GM21717 (cell line): Measurements from ENCODE around the gene SUCO.
"Not testable (repeated sequence)": the region's sequence is repeated elsewhere in the genome, so short reads cannot be mapped to it uniquely, and the experiment has no call there.

ENCODE experiments used
- ATAC-seq: cut with Tn5 transposase; IDR thresholded peaks from one replicate; pipeline ENCODE4 v1.9.1; 2021; ENCODE audit warnings: mild to moderate bottlenecking, moderate library complexity; ENCODE audit not compliant: unreplicated experiment

Gene SUCO, protein sequence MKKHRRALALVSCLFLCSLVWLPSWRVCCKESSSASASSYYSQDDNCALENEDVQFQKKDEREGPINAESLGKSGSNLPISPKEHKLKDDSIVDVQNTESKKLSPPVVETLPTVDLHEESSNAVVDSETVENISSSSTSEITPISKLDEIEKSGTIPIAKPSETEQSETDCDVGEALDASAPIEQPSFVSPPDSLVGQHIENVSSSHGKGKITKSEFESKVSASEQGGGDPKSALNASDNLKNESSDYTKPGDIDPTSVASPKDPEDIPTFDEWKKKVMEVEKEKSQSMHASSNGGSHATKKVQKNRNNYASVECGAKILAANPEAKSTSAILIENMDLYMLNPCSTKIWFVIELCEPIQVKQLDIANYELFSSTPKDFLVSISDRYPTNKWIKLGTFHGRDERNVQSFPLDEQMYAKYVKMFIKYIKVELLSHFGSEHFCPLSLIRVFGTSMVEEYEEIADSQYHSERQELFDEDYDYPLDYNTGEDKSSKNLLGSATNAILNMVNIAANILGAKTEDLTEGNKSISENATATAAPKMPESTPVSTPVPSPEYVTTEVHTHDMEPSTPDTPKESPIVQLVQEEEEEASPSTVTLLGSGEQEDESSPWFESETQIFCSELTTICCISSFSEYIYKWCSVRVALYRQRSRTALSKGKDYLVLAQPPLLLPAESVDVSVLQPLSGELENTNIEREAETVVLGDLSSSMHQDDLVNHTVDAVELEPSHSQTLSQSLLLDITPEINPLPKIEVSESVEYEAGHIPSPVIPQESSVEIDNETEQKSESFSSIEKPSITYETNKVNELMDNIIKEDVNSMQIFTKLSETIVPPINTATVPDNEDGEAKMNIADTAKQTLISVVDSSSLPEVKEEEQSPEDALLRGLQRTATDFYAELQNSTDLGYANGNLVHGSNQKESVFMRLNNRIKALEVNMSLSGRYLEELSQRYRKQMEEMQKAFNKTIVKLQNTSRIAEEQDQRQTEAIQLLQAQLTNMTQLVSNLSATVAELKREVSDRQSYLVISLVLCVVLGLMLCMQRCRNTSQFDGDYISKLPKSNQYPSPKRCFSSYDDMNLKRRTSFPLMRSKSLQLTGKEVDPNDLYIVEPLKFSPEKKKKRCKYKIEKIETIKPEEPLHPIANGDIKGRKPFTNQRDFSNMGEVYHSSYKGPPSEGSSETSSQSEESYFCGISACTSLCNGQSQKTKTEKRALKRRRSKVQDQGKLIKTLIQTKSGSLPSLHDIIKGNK (N-terminal part only)

GRCh38 chr1:172532700-172533512 is at the start of gene SUCO:
Gene SUCO, plus strand, starts transcription at chr1:172533150. Its CDS starts 286 bp downstream, at chr1:172533436.
- peak; percentile 86 for ATAC-seq

DNA sequence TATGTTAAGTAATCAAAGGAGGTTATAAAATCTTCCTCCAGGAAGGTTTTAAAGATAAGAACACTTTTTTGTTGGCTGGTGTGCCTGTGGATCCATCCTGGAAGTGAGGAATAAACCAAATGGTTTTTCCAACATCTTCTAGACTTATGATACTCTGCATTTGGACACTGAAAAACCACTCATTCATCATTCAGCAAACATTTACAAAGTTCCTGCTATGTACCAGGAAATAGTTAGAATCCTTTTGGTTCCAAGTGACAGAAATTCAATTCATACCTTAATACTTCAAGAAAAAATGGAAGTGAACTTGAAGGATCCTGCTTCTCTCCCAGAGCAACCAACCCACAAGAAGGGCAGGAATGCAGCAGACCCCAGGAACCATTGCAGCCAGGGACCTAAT is 49.5 kb upstream of the SUCO start:
- ATAC-seq = no peak

DNA sequence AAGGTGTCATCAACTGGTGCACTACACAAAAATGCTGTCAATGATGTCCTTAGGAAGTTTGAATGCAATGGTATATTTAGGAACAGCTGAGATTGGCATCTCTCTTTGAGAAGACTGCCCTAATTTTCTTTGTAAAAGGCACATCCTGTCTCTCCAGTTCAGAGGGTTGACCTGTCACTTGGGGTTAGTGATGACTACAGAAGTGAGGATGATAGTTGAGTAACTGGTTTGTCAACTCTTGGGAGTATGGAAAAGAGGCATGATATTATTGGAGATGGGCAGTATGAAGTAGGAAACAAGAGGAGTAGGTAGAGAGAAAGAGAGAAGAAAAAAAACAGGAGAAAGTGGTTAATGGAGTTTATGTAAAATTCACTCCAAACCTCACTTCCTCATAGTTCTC is 48.7 kb upstream of the SUCO start:
- no peak for ATAC-seq

DNA sequence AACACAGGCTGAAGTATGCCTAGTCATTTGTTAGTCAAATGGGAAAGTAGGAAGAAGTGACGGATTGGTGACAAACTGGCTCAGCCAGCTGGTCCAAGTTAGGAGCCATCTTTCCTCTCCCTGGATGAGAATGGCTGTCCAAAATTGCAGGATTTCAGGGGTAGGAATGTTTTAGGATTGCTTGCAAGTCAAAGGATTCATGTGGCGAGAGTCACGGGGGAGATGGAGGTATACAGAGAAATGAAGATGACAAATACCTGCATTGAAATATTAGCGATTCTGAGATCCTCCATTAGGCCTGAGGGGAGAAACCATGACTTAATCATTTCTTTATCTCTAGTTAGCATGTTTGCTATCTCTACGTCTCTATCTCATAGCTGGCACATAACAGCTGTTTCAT is 47.3 kb upstream of the SUCO start:
- no peak for ATAC-seq

DNA sequence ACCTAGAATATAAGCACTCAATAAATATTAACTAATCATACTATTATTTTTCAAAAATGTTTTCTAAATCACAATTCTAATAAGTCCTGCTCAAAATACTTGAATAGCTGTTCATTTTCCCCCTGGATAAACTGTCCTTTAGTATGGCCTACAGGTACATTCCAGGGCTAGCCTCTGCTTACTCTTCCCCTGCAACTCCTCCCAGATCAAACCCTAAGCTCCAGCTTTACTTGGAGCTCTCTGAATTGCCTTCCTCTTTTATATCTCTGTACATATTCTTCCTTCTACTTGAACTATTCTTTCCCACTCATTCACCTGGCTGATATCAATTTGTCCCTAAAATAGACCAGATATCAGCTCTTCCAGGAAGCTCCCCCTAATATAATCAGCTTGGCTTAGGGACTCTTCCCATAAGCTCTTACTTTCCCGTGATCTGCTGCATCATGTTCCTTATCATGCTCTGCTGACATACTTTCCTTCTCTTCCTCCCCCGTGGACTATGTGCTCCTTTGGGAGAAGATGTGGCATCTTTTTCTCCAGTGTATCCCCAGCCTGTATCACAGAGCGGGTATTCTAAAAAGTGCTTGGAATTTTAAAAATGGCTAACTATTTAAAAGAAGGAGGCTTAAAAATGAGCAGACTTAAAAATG is 46.0 kb upstream of the SUCO start:
- no peak for ATAC-seq

DNA sequence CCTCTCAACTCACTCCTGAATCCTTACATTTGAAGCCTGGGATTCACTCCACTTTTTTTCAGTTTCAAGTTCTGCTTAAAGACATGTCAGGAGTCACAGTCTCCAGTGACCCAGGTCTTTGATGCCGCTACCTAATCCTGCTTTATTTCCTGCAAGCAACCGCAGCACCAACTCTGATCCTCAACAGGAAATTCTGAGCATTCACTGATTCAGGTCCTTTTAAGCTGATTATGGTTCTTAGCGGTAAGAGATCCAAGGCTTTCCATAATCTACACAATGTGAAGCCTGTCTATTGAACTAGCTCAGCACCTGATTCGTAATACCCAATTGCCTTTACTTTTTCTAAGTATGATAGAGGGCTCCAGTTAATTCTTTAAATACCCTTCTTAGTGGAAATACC is 45.4 kb upstream of the SUCO start:
- ATAC-seq = no peak

DNA sequence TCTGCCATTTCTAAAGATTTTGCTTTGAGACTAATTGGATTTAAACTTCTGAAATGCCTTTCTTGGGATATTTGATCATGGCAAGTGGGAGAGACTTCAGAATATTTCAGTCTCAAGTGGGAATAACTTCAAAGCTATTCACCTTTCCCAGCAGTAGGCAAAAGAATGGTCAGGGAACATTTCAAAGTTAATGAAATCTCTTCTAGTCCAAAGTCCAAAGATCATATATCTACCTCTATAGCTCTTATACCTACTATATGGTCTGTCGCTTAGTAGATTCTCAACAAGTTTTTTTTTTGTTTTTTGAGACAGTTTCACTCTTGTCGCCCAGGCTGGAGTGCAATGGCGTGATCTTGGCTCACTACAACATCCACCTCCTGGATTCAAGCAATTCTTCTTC is 44.6 kb upstream of the SUCO start:
- ATAC-seq = no peak

DNA sequence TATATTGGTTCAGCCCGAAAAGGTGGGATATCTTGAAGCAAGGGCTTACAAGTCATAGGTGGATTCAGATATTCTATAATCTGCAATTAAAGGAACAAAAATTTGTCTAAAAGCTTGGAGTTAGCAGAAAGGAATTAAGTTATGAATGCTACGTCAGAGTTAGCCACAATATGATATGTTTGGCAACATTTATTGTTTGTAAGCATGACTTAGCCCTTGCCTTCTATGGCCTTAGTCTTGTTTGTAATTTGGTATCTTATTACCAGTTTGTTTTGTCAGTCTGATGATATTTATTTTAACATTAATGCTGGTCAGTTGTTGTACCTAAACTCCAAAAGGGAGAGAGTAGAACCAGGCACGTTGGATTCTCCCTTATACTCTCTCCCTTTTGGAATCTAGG is 43.1 kb upstream of the SUCO start:
- no peak for ATAC-seq

GRCh38 chr1:172492421-172492820 is 40.5 kb upstream of the SUCO start:
- no peak for ATAC-seq

DNA sequence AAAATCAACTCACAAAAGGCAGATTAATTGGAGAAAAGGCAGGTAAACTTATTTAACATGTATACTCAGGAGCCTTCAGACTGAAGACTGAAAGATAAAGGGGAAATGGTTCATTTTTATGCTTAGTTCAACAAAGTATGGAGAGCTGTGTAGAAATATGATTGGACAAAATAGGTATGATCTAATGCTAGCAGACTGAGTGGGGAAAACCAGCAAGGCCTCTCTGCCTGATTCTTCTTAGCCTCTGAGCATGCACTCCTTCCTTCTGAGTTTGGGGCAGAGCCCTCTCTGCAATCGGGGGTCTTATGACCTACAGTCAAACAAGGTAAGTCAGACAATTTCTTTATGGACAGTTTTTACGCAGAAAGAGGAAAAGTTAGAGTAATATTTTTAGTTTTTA is 38.8 kb upstream of the SUCO start:
- no peak for ATAC-seq

- ATAC-seq = not testable (repeated sequence)
Observed at GRCh38 chr1:172496127-172496526, 36.8 kb upstream of the SUCO start.

- ATAC-seq = no peak
Observed at GRCh38 chr1:172496678-172497077, 36.3 kb upstream of the SUCO start.

GRCh38 chr1:172497230-172497629 is 35.7 kb upstream of the SUCO start:
- ATAC-seq = no peak

DNA sequence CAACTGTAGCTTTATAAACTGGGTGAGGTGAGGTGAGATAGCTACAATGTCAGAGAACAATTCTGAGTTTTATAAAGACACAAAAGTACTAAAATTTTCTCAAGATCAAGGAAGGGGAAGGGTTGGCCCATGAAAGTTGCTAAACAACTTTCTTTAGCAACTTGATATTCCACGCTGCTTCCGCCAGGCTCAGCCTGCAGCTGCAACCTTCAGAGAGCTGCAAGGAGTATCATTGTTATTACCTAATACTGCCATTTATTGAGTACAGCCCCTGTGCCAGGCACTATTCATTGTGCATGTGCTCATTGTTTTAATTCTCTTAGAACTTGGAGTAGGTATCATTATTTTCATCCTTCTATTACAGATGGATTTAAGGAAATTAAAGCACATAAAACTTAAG is 34.1 kb upstream of the SUCO start:
- no peak for ATAC-seq

GRCh38 chr1:172499636-172500141 is 33.3 kb upstream of the SUCO start:
- no peak for ATAC-seq

DNA sequence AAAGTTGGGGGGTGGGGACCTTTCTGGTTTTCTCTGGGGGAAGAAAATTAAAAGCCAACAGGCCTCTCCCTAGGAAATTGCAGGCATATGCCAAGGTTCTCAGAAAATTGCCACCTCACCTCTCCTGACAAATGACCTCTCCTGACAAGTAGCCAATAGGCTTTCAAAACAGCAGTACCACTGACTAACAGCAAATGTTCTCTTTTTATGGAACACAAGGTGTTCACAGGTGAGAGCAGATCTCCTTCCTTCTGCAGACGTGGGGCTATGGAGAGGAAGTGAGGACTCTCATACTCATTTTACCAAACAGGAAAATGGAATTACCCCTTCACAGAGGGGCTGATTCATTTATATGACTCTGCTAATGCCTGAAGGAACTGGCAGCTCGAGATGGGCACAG is 32.7 kb upstream of the SUCO start:
- ATAC-seq = no peak

DNA sequence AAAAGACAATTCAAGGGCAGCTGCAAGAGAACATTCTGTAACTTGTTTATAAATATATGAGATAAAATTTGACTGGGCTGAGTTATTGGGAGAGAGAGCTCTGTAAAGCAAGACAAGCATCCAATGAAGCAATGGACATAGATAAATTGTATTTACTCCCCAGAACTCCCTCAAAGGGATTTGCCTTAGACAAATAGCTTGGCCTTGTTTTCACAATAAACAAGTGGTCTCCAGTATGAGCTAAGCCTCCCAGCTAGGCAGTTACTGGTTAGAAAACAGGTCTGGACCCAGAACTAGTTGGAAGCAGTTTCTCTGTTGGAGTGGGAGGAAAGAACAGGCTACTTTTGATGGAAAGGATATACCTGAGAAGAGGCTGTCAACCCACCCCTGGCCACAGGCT is 25.2 kb upstream of the SUCO start:
- no peak for ATAC-seq

DNA sequence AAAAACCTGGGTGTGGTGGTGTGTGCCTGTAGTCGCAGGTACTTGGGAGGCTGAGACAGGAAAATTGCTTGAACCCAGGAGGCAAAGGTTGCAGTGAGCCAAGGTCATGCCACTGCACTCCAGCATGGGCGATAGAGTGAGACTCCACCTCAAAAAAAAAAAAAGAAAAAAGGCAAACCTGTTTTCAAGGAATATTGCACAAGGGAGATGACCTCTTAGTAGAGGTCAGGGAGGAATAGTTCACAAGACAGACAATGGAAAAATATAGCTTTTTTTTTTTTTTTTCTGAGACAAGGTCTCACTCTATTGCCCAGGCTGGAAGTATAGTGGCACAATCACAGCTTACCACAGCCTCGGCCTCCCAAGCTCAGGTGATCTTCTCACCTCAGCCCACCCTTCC is 22.5 kb upstream of the SUCO start:
- no peak for ATAC-seq

GRCh38 chr1:172512591-172512990 is 20.4 kb upstream of the SUCO start:
- ATAC-seq = no peak

DNA sequence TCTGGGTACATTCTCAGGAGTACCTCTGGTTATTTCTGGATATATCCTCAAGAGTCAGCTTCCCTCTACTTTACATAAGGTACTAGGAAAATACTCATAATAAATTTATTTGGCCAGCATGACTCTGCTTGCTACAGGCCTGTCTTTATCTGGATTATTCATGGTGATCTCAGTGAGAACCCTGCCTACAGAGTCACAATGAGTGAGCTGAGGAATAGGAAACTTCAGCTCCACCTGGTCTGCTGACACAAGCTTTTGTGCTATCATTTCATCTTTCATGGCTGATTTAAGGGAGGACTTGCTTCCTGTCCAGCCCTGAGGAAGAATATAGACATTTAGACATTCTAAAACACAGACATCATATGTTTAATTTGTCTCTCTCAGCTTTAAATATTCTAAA is 19.5 kb upstream of the SUCO start:
- ATAC-seq = no peak
